Ovary (tissue), 9 donors: ENCODE results near the gene ZNF341. TPM values are rescaled to one million over a fixed set of nuclear protein-coding genes. Genes with fewer than 3 reads are reported as not detected.
A peak's percentile ranks its signal among the peaks of the same experiment; 100 is the strongest.

Experiments
- DNase-seq, 5 donors: peaks; one replicate each; pipeline ENCODE4 v3.0.0-alpha.2; 2019 to 2020
- H3K27ac ChIP-seq, 2 donors: fragments of 200-600 bp; one replicate each; pipeline versions ENCODE4 v1.5.1 to v1.8.0; 2019 to 2022
- H3K27me3 ChIP-seq: fragments of 200-600 bp; one replicate; pipeline ENCODE4 v1.8.0; 2022
- H3K36me3 ChIP-seq: fragments of 200-600 bp; sonication (generic); one replicate; pipeline ENCODE4 v1.5.1; 2019
- H3K4me1 ChIP-seq: one replicate; pipeline ENCODE4 v1.8.1; 2013; ENCODE audit warnings: mild to moderate bottlenecking, moderate library complexity; ENCODE audit not compliant: insufficient read depth
- H3K4me3 ChIP-seq: fragments of 200-600 bp; sonication (generic); one replicate; pipeline ENCODE4 v1.5.1; 2017
- H3K9me3 ChIP-seq, 2 donors: fragments of 200-600 bp in 1 of 2; sonication (generic) in 1 of 2; one replicate each; pipeline versions ENCODE4 v1.5.1 to v1.8.1; 2013 to 2019; ENCODE audit warnings: mild to moderate bottlenecking in 1 of 2, moderate library complexity in 1 of 2
- CTCF ChIP-seq, 3 donors: fragments of 450-650 bp in 2 of 3; fragments of 200-600 bp in 1 of 3; IDR thresholded peaks; one replicate each; pipeline versions ENCODE4 v1.5.1 to v1.8.0; 2016 to 2022; ENCODE audit warnings: antibody characterized with exemption in 3 of 3, mild to moderate bottlenecking in 1 of 3
- EP300 ChIP-seq: sonication (generic); formaldehyde crosslinking; IDR thresholded peaks from one replicate; pipeline ENCODE4 v1.6.1; 2017; ENCODE audit warnings: antibody characterized with exemption
- POLR2A ChIP-seq: fragments of 450-650 bp; IDR thresholded peaks from one replicate; pipeline ENCODE4 v1.6.1; 2017; ENCODE audit warnings: antibody characterized with exemption, mild to moderate bottlenecking, moderate library complexity
- WGBS, 3 donors: extraction: QIAGEN DNeasy Blood & Tissue Kit in 1 of 3; methylation state at CpG; one replicate each; pipeline versions ENCODE4 v1.1.5 to v1.1.7; 2013 to 2017; 5-methylcytosine and 5-hydroxymethylcytosine counted together
- intact Hi-C, 4 donors: fragments of 100-400 bp; cut with DNase I; formaldehyde crosslinking; loops; one replicate each; pipeline versions ENCODE4 v1.11.0 to v1.15.1; 2022 to 2023
- polyA plus RNA-seq, 2 donors: library from polyadenylated mRNA; stranded (reverse); fragments of 200-250 nt in 1 of 2; fragments of 350-450 nt in 1 of 2; fragmentation: Illumina TruSeq in 1 of 2; extraction: RNeasy Lipid Tissue Mini Kit (QIAGEN cat#74804) in 1 of 2; gene quantifications; one replicate each; pipeline ENCODE4 v1.2.3, GENCODE V29; 2013 to 2014
- total RNA-seq, 7 donors: library from RNA; depleted of rRNA in 2 of 7; stranded (reverse); fragments of >200 nt in 2 of 7; fragmentation: NEBNext Ultra II Directional in 3 of 7; extraction: Animal tissue kit (Norgen Biotek cat#: 25700) in 3 of 7; gene quantifications; one replicate each; pipeline versions ENCODE4 v1.1.0 to v1.2.4, GENCODE V29; 2016 to 2023
- donor health status: DM: no; HTN: no; CAD: no; lungs with moderate emphysema.
- donor health status: DM: no; HTN: no; CAD: no.
- donor health status: Bipolar disorder and iron deficiency.
- donor health status: DM: yes; HTN: yes; CAD: no.
- donor health status: DM: no; HTN: no; CAD: no.
- donor health status: DM: yes; HTN: yes; CAD: no.

Gene ZNF341
- total and polyA plus RNA-seq, 9 donors: 1.2 to 3.8 (median 1.6) TPM

- DNase-seq: peak in 2 of 5 donors; percentile 20 to 42
- TF ChIP-seq CTCF (IDR thresholded peaks at IDR 0.05): no peak
- TF ChIP-seq POLR2A: no peak
- no peak for TF ChIP-seq EP300
Observed at GRCh38 chr20:33730946-33731692, 677 bp upstream of the ZNF341 start.

GRCh38 chr20:33732166-33732970 is 572 bp downstream of the ZNF341 start:
- H3K4me3 ChIP-seq: peak overlapping the region; percentile 37
- no peaks in the 10 kb centered on the region for H3K9me3 ChIP-seq
- peaks cover 13% of the 10 kb centered on the region for H3K4me1 ChIP-seq
- no peaks in the 10 kb centered on the region for H3K27me3 ChIP-seq
- 2 to 6% (median 3%) methylated on average over 20 to 68 of the region's 68 CpGs for WGBS, 3 donors
- peak overlapping the region; percentile 30 to 95 for H3K27ac ChIP-seq
- no peak for TF ChIP-seq EP300
- TF ChIP-seq CTCF (IDR thresholded peaks at IDR 0.05): no peak
- no peak for TF ChIP-seq POLR2A
- intact Hi-C loops: loop anchor here in 3 of 4 donors (5.0 to 10.0 kb wide), 3 partner anchors 55 to 68 kb away; partner anchors contain the start of genes ACTL10 (in 2 of the 3) and C20orf144 (in 1 of the 3)
- H3K36me3 ChIP-seq: no peaks in the 10 kb centered on the region
- DNase-seq: peak in 3 of 5 donors; percentile 91 to 94 (median 93)

More at GRCh38 chr20:33730946-33731692, 677 bp upstream of the ZNF341 start:
- H3K27me3 ChIP-seq: no peaks in the 10 kb centered on the region
- H3K36me3 ChIP-seq: no peaks in the 10 kb centered on the region
- H3K4me1 ChIP-seq: peaks cover 13% of the 10 kb centered on the region
- WGBS, 3 donors: 78 to 79% (median 79%) methylated on average over 18 of the region's 18 CpGs
- no peaks in the 10 kb centered on the region for H3K9me3 ChIP-seq
- peak overlapping the region; percentile 37 for H3K4me3 ChIP-seq
- H3K27ac ChIP-seq: peak overlapping the region; percentile 51 to 95
- intact Hi-C loops: loop anchor here in 3 of 4 donors (5.0 to 10.0 kb wide), 3 partner anchors 54 to 66 kb away; partner anchors contain the start of genes ACTL10 (in 2 of the 3) and C20orf144 (in 1 of the 3)

GRCh38 chr20:33733654-33734576 is 2.1 kb downstream of the ZNF341 start:
- 38 to 49% (median 48%) methylated on average over 6 of the region's 6 CpGs for WGBS, 3 donors
- no peak overlapping the region for H3K4me3 ChIP-seq
- H3K27me3 ChIP-seq: no peaks in the 10 kb centered on the region
- peak overlapping the region in 1 of 2 donors; percentile 59 for H3K27ac ChIP-seq
- intact Hi-C loops: loop anchor here in 3 of 4 donors (5.0 to 10.0 kb wide), 3 partner anchors 57 to 69 kb away; partner anchors contain the start of genes ACTL10 (in 2 of the 3) and C20orf144 (in 1 of the 3)
- TF ChIP-seq CTCF (IDR thresholded peaks at IDR 0.05) (no peak), EP300 (no peak), POLR2A (no peak)
- DNase-seq: peak in 2 of 5 donors; percentile 28 to 50
- H3K4me1 ChIP-seq: peaks cover 13% of the 10 kb centered on the region
- no peaks in the 10 kb centered on the region for H3K36me3 ChIP-seq
- H3K9me3 ChIP-seq: no peaks in the 10 kb centered on the region
